HG03175 (cell line): ENCODE measurements around the gene DPEP2.
"Not testable (repeated sequence)": the region's sequence is repeated elsewhere in the genome, so short reads cannot be mapped to it uniquely, and the experiment has no call there.

Experiments
- ATAC-seq: cut with Tn5 transposase; IDR thresholded peaks from one replicate; pipeline ENCODE4 v1.9.1; 2021; ENCODE audit warnings: mild to moderate bottlenecking, moderate library complexity; ENCODE audit not compliant: unreplicated experiment

The DPEP2 gene

GRCh38 chr16:67977005-67977404 is 22.3 kb downstream of the DPEP2 start:
- no peak for ATAC-seq

DNA sequence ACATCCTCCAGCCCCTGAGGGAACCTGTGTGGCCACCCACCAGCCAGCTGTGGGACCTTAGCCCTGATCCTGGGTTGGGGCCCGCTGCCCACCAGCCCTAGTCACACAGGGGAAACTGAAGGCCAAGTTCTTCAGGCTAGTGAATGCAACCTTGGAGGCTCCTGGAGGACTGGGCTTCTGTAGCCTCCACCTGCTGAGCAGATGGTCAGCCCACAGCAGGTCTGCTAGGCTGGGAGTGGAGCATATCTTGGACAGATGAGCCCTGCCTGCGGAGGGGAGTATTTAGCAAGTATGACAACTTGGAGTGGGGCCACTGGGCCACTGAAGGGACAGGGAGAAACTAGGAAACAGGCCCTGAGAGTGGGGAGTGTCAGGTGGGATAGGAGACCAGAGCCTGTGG is 23.1 kb downstream of the DPEP2 start:
- no peak for ATAC-seq

DNA sequence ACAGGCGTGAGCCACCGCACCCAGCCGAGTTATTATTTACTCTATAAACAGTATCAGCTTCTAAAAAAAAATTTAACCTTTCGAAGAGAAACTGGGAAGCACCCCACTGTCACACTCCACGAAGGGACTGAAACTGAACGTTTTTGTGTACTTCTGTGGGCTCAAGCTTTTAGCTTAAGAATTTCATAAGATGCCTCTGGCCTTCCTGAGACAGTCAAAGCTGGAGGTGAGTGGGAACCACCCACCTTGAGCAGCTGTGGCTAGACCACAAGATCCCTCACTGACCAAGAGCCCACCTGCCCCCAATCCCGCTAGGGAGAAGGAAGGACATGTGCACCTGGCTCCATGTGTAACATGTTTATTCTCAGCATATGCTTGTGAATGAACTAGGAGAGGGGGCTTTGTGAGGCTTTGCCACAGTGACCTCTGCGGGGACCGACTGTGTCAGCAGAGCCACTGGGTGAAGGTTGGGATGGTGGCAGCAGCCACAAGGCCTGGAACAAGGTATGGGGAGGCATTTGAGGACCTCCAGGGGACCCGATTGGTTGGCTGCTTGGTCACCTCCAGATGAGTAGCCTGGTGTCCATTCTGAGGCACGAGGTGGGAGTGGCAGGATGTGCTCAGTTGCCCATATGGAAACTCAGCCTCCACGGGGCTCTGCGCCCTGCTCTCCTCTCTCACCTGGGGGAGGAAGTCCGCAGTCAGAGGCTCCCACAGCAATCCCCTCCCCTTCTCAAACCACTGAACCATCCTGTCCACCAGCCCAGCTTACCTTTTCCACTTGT is 23.8 kb downstream of the DPEP2 start:
- ATAC-seq, result no peak

DNA sequence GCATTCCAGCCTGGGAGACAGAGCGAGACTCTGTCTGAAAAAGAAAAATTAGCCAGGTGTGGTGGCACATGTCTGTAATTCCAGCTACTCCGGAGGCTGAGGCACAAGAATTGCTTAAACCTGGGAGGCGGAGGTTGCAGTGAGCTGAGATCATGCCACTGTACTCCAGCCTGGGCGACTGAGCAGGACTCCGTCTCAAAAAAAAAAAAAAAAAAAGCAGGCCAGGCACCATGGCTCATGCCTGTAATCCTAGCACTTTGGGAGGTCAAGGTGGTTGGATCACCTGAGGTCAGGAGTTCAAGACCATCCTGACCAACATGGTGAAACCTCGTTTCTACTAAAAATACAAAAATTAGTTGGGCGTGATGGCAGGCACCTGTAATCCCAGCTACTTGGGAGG is 27.0 kb downstream of the DPEP2 start:
- not testable (repeated sequence) for ATAC-seq

- no peak for ATAC-seq
These were observed 28.2 kb downstream of the DPEP2 start for GRCh38 chr16:67971111-67971510.

- no peak for ATAC-seq
These were observed 29.8 kb downstream of the DPEP2 start for GRCh38 chr16:67969254-67970039.

DNA sequence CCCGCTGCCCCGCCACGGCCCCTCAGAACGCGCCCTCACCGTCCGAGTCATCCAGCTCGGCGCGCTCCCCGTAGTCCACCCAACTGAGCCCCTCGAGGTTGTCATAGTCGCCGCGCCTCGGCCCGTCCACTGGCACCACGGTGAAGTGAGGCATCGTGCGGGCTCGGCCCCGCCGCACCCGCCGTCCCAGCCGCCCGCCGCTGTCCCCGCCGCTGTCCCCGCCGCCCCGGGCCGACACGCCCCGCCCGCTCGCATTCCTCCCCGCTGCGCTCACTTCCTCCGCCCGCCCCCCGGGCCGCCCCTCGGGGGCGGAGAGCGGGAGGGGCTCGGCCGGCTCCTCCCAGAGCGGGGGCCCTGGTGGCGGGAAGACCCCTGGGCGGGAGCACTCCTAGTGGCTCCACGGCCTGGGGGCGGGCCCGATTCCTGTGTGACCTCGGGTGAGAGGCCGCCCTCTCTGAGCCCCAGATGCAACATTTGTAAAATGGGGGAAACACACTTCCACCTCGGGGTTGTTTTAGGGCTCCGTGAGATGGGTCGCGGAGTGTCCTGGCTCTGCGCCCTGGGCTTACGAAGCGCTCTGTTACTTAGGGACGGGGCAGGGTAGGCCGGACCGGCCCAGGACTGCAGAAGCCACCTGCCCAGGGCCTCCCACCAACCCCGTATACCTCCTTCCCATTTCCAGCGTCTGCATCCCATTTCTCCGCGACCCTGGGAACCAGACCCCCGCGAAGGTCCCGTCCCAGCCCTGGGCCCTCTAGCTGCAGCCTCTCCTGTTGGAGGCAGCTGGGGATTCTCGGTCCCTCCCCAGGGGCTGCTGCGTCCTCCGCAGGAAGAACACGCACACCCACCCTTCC is 30.7 kb downstream of the DPEP2 start, which contains the start of gene SLC12A4:
Gene SLC12A4 (minus strand): TSS at position 238 of the 854 bp plus-strand sequence. CDS start 84 bp downstream, at position 154.
- ATAC-seq, result peak; percentile 73

DNA sequence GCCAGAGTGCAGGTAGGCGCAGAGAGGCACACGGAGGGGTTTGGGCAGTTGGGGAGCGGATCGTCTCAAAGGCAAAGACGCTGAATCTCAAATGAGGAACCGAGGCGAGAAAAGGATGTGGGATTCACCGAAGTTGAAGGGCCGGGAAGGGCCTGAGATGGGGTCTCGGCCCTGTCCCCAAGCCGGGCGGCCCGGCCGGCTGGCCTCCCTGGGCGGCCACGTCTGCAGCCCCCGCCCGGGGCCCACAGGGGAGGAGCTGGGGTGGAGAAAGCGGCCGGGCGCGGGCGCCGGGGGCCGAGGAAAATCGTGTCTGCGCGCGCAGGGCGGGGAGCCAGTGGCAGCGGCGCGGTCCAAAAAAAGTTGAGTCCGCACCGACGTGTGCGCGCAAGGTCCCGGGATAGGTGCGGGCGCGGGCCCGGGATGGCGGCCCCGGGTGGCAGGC is 31.3 kb downstream of the DPEP2 start:
- peak; percentile 34 for ATAC-seq

GRCh38 chr16:67967183-67967957 is 31.9 kb downstream of the DPEP2 start:
- ATAC-seq, result no peak

GRCh38 chr16:67966549-67967182 is 32.6 kb downstream of the DPEP2 start:
- no peak for ATAC-seq

GRCh38 chr16:67965668-67966548 is 33.4 kb downstream of the DPEP2 start:
- ATAC-seq, result no peak

GRCh38 chr16:67964477-67965131 is 34.7 kb downstream of the DPEP2 start:
- no peak for ATAC-seq

DNA sequence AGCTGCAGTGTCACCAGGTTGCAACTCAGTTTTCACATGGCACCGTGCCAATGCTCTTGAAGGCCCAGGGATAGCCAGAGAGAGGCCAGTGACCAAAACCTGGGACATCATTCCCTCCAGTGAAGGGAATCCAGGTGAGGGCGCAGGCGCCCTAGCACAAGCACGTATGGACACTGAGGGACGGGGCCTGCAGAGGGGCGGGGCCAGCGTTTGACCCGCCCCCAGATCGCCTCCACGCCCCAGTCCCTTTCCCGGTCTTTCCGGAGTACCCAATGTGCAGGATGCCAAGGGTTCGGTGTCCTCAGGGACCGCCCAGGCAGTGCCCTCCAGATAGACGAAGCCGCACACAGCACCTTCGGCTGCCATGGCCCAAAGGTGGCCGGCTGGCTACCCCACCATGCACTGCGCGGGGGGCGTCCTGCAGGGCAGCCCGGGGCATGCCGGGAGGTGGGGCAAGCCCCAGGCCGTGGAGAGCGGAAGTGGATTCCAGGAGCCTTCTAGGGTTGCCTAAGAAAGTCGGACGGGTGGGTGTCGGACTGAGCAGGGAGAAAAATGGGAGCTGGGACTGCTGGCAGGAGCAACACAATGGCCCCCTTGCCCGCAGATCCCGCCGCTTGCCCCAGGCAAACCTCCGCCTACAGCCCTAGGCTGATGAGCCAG is 35.5 kb downstream of the DPEP2 start:
- ATAC-seq, result no peak

DNA sequence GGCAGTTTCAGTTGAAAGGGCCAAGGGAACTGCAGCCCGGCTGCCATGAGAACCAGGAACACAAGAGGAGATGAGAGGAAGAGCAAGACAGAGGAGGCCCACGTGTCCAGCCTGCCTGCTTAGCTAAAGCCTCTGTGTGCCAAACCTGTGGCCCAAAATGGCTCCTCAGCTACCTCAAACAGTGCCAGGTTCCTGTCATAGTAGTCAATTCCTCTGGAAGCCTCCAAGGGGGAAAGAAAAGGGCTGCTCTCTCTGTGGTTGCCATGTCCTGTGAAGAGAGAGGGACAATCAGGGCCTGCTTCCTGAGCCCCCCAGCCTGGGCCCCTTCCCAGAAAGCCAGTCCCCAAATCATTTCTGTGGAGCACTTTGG is 36.0 kb downstream of the DPEP2 start:
- no peak for ATAC-seq

DNA sequence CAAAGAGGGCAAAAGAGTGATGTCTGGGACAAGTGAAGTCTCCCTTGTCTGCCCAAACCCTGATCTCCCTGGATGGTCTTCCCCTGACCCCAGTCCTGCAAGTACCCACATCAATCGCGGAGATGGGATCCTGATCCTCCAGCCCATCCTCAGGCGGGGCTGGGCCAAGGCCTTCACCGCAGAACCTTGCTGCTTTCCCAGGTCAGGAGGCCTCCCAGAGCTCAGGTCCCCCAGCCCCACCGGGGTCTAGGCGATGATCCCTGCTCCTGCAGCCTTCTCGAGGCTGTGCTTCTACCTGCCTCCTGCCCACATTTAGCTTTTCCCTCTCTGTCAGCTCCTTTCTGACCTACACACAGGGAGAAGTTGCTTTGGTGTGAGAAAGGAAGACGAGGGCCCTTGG is 37.1 kb downstream of the DPEP2 start:
- ATAC-seq, result no peak

DNA sequence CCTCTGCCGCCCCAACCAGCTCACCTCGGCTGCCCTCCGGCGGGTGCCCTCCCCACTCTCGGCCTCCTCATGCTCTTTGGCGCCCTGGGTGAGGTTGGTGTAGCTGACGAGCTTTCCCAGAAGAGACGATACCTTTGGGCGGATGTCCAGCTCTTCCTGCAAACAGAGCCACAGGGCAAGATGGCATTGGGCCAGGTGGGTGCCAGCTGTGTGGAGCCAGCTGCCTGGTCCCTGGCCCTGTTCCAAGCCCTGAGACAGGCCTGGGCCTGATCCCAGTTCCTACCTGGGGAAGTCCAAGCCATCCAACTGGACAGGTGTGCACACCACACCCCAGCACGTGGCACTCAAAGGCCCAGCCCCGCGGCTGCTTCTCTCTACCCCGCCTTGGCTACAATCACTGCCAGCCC is 37.7 kb downstream of the DPEP2 start:
- ATAC-seq, result no peak

- ATAC-seq, result no peak
These were observed 39.6 kb downstream of the DPEP2 start for GRCh38 chr16:67959536-67960329.
